ENCODE data around the gene FXYD1.

DNA sequence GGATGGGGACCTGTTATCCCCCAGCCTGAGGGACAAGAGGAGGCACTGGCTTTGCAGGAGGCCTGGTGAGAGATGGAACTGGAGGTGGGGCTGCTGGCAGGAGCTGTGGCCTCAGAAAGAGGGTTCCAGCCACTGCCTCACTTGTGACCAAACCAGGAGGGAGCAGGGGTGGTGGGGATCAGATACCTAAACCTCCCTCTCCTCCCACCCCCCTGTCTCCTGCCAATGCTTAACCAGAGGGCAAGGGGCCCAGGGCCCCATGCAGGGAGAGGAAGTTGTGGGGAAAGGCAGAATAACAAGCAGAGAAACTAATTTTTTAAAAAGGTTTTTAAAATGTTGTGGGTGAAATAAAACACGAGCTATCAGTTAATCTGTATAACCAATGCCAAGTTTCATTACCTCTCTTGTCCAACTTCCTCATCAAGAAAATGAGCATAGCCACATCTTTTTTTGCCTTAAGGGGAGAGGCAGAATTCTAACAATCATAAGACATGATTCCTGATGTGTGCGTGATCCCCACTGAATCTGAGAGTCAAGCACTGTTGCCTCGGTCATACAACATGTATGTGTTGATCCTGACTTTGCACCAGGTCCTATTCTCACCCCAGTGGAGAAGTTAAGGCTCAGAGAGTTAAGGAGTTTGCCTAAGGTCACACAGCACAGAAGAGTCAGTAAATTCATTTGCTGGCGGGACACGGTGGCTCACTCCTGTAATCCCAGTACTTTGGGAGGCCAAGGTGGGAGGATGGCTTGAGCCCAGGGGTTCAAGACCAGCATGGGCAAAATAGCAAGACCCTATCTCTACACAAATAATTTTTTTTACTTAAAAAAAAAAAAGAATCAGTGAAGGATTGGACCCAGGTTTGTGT, 28.9 kb downstream of the FXYD1 start:
- TF ChIP-seq CTCF (IDR thresholded peaks at IDR 0.05) (no peak), POLR2A (IDR thresholded peaks at IDR 0.05) (no peak)
